SK-N-MC (cell line): Measurements from ENCODE around the gene DEPP1.

Experiments used
- EZH2 ChIP-seq: fragments of 200-600 bp; sonication (generic); IDR thresholded peaks from one replicate; pipeline ENCODE4 v1.6.1; 2017; ENCODE audit warnings: antibody characterized with exemption
- POLR2AphosphoS5 ChIP-seq: IDR thresholded peaks from 2 replicates; pipeline ENCODE4 v1.6.1; 2012; ENCODE audit warnings: mild to moderate bottlenecking, low read depth, low read length, borderline replicate concordance

GRCh38 chr10:44972874-44973306 lies 5.7 kb downstream of the DEPP1 start:
- TF ChIP-seq POLR2AphosphoS5 (no peak), EZH2 (no peak)
